HuH-7 (cell line): ENCODE results near the gene CYP46A1.

Experiments used
- DNase-seq: peaks from one replicate; pipeline ENCODE4 v3.0.0; 2011; ENCODE audit warnings: low spot score

The CYP46A1 gene

DNA sequence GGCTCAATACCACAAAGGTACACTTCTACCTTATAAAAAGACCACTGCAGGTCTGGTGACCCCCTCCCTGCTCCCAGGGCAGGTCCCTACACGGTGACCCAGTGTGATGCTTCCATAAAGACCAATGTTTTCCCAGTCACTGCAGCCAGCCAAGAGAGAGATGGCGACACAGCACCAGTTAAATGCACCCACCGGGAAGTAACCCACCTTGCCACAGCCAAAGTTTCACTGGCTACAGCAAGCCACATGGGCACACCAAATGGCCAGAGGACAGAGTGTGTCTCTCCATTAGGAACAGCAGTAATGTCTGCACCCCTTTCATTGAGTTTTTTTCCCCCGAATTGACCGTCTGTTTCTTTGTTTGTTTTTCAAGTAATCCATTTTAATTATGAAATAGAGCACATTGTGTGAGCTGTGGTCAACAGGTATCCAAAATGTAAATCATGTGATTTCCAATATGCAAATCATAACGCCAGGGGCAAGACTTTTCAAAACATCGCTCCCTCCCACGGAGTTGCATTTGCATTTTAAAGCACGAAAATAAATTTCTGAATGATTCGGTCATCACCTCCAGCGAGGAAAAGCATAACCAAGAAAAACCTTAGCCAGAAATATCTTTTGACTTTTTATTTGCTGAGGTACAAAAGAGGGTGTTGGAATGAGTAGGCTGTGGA lies 60.2 kb downstream of the CYP46A1 start:
- no peak for DNase-seq

DNA sequence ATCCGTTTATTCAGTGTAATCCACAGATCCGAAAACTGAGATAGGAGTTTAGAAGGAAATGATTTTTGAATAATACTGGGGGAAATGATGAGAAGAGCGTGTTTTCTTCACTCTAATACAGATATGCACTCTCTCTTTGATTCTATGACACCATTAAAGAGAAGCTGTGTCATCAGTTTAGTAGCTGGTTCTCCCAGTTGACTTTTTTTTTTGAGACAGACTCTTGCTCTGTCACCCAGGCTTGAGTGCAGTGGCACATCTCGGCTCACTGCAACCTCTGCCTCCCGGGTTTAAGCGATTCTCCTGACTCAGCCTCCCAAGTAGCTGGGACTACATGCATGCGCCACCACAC lies 60.8 kb downstream of the CYP46A1 start:
- DNase-seq = no peak

- DNase-seq = no peak
Measured at GRCh38 chr14:99745307-99745951, 61.3 kb downstream of the CYP46A1 start.

DNA sequence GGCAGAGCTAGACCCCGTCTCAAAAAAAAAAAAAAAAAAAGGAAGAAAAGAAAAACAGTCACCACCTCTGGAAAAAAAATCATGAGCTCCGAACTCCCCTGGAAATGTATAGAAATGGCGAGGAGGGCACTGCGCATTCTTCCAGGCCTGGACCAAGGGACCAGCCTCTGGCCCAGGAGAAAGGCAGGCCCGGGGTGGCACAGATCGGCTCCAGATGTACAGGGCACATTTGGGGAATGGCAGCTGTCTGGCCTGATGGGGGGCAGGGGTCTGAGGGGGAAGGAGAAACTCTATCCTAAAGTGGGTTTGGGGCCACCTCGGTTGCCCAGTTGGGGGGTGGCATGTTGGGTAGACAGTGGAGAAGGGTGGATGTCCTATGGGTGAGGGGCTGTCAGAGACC lies 63.1 kb downstream of the CYP46A1 start:
- no peak for DNase-seq

- no peak for DNase-seq
Measured at GRCh38 chr14:99747582-99748330, 63.7 kb downstream of the CYP46A1 start.

- DNase-seq = no peak
Measured at GRCh38 chr14:99748529-99748928, 64.4 kb downstream of the CYP46A1 start.

DNA sequence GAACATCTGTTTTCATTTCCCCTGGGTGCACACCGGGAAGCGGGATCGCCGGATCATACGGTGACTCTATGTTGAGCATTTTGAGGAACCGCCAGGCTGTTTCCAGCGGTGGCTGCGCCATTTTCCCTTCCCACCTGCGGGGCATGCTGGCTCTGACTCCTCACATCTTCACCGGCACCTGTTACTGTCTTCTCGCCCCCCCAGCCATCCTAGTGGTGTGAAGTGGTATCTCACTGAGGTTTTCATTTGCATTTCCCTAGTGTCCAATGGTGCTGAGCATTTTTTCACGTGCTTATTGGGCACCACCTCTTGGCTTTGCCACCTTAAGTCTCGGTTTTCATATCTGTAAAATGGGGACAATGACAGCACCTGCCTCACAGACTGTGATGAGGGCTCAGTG lies 65.0 kb downstream of the CYP46A1 start:
- no peak for DNase-seq

GRCh38 chr14:99749763-99750715 lies 65.9 kb downstream of the CYP46A1 start:
- no peak for DNase-seq

GRCh38 chr14:99750746-99751450 lies 66.8 kb downstream of the CYP46A1 start:
- no peak for DNase-seq

GRCh38 chr14:99751539-99752485 lies 67.7 kb downstream of the CYP46A1 start:
- DNase-seq = no peak

GRCh38 chr14:99752486-99753121 lies 68.5 kb downstream of the CYP46A1 start:
- DNase-seq = no peak

DNA sequence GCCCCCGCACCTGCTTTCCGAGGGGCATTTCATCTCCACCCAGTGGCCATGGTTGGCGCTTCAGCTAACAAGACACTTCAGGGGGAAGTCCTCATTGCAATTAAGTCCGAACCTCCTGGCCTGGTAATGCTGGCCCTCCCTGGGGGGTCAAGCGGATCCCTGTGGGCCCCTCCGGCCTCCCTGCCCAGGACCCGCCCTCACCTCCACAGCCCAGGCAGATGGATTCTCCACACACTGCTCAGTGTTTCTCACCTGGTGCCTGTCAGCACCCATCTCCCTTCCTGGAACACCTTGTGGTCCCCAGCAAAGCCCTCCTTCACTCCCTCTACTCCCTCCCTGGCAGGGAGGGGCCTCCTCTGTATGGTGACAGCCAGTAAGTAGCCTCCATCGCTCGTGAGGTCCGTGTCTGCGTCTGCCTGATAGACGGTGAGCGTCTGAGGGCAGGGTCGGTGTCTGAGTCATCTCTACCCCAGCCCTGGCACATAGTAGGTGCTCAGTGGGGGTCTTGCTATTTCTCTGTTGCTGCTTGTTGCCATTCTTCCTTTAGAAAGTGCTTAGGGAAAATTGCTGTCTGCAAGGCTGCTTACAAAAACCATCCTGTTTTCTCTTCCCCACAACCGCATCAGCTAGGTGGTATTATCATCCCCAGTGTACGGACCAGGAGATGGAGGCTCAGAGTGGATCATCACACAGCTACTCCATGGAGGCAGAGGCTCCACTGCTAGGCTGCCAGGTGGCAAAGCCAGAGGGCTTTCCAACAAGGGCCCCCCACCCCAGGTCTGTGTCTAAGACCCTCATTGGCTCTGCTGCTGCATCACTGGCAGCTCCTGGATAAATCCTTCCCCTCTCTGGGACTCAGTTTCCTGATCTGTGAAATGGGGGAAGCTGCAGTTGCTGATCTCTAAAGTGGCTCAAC lies 69.4 kb downstream of the CYP46A1 start:
- DNase-seq = no peak

DNA sequence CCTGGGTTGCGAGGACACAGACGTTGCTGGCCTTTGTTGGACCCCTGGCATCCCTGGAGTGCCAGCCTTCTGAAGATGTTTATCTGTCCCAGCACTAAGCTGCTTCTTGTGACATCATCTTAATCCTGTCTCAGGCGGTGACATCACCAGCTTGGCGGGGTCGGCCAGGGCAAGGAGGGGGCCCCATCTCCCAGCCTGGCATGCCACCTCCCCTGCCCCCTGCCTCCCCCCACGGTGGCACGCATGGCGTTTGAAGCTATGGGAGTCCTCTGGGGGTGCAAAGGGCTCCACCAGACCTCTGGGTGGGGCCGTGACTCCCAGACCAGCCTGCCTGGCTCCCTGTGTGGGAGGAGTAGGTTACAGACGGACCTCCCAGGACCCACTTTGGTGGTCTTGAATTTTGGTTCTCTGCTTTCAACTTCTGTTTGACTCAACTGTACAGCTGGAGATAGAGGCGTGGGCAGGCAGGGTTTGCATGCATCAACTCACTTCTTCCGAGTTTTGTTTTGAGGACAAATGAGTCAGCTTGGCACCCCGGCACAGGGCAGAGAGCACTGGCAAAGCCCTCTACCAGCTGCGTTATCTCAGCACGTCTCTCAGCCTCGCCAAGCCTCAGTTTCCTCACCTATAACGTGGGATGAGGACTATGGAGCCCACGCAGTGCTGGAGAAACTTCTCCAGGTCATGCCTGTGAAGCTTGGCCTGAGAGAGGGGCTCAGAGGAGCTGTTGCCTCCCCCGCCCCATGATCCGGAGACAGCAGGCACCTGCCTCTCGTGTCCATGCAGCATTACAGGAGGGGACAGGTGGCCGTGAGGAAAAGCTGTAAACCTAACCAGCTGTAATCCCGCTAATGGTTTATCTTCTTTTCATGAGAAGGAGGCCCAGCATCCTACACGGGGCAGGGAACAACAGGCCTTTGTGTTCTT lies 70.3 kb downstream of the CYP46A1 start:
- no peak for DNase-seq

GRCh38 chr14:99755068-99755405 lies 70.9 kb downstream of the CYP46A1 start:
- no peak for DNase-seq

- DNase-seq = no peak
Measured at GRCh38 chr14:99755629-99756603, 71.8 kb downstream of the CYP46A1 start.

GRCh38 chr14:99756796-99757195 lies 72.7 kb downstream of the CYP46A1 start:
- no peak for DNase-seq
